HUES6 (cell line): ENCODE measurements around the gene PARP6.

Experiments
- H3K27ac ChIP-seq: 2 replicates; pipeline ENCODE4 v1.7.0; 2013; ENCODE audit warnings: low read depth, mild to moderate bottlenecking, low read length, inconsistent platforms
- H3K27me3 ChIP-seq: 2 replicates; pipeline ENCODE4 v1.6.1; 2013; ENCODE audit warnings: low read length; ENCODE audit not compliant: control insufficient read depth, insufficient read depth
- H3K36me3 ChIP-seq: 2 replicates; pipeline ENCODE4 v1.6.1; 2013; ENCODE audit warnings: low read length; ENCODE audit not compliant: control insufficient read depth, insufficient read depth
- H3K4me1 ChIP-seq: 2 replicates; pipeline ENCODE4 v1.6.1; 2013; ENCODE audit warnings: low read length; ENCODE audit not compliant: control insufficient read depth, insufficient read depth
- H3K4me3 ChIP-seq: 2 replicates; pipeline ENCODE4 v1.5.1; 2013; ENCODE audit warnings: low read depth, low read length
- H3K9ac ChIP-seq: one replicate; pipeline ENCODE4 v1.6.1; 2013; ENCODE audit warnings: mild to moderate bottlenecking, low read length
- H3K9me3 ChIP-seq: 2 replicates; pipeline ENCODE4 v1.6.1; 2013; ENCODE audit warnings: low read depth, low read length; ENCODE audit not compliant: control insufficient read depth, insufficient read depth

Gene PARP6

DNA sequence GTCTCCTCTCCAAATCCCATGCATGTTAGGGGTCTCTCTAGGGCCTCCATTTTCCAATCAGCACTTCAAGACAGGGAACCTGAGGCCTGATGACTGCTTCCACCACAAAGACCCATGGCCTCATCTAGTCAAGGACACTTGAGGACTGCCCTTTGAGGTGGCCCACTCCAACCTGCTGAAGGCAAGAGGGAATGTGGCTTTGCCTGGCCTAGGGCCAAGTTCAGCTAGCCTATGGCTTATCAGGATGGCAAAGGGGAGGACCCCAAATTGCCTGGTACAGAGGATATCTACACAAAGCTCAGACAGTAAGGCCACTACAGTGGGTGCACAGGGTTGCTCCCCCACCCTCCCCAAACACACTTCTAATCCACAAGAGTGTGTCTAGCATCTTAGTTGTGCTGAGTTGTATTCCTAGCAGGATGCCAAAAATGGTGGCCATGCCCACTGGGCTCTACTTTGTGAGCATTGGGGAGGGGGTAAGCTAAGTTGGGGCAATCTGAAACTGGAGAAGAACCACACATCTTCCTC lies 64.7 kb downstream of the PARP6 start:
- Histone ChIP-seq H3K36me3 (peaks cover 99% of the 10 kb centered on the region), H3K4me3 (no peak overlapping the region), H3K27me3 (no peaks in the 10 kb centered on the region), H3K9me3 (no peaks in the 10 kb centered on the region), H3K9ac (no peak overlapping the region), H3K27ac (no peak overlapping the region), H3K4me1 (no peaks in the 10 kb centered on the region)

DNA sequence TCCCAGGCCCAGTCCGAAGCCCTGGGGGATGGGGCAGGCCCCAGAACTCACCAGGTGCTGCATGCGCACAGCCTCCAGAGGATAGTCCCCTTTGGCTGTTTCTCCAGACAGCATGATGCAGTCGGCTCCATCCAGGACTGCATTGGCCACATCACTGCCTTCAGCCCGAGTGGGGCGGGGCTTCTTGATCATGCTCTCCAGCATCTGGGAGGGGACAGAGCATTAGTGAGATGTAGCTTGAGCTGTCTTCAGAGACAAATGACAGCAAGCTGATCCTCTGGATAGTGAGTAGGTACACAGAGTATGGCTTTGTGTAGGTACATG lies 65.7 kb downstream of the PARP6 start:
- Histone ChIP-seq H3K4me3 (no peak overlapping the region), H3K27me3 (no peaks in the 10 kb centered on the region), H3K9me3 (no peaks in the 10 kb centered on the region), H3K4me1 (no peaks in the 10 kb centered on the region), H3K27ac (no peak overlapping the region), H3K9ac (no peak overlapping the region), H3K36me3 (peaks cover 99% of the 10 kb centered on the region)

DNA sequence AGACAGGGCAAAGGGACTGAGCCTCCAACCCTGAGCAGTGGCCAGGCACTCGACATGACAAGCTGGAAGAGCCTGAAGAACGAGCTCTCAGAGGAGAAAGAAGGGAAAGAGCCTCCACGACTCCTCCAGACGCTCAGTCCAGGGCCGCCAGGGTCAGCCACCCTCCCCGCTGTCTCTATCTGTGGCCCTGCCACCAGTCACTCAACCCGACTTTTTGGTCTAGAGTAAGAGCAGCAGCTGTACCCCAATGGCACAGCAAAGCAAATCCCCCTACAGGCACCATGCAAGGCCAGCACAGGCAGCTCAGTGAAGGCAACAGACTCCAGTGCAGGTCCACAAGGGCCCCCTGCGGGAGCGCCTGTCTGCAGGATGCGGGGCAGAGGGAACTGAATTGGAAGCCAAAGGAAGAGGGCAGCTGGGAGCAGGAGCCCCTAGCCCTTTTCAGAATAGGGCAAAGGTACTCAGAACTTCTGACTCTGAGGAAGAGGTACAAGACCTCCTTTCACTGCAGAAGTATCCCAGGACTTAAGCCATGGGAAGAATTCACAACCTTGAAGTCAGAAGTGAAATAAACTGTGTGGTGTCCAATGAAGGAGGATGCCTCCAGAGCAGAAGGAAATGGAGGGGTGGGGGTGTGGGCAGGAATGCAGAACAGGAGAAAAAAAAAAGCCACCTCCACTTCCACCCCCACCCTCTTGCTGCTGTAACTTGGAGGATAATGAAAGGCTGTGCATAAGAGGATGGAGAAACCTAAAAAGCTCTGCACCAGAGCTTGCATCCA lies 66.3 kb downstream of the PARP6 start:
- no peak overlapping the region for H3K9ac ChIP-seq
- no peaks in the 10 kb centered on the region for H3K4me1 ChIP-seq
- no peaks in the 10 kb centered on the region for H3K9me3 ChIP-seq
- H3K27me3 ChIP-seq: no peaks in the 10 kb centered on the region
- no peak overlapping the region for H3K4me3 ChIP-seq
- H3K27ac ChIP-seq: no peak overlapping the region
- peaks cover 99% of the 10 kb centered on the region for H3K36me3 ChIP-seq

DNA sequence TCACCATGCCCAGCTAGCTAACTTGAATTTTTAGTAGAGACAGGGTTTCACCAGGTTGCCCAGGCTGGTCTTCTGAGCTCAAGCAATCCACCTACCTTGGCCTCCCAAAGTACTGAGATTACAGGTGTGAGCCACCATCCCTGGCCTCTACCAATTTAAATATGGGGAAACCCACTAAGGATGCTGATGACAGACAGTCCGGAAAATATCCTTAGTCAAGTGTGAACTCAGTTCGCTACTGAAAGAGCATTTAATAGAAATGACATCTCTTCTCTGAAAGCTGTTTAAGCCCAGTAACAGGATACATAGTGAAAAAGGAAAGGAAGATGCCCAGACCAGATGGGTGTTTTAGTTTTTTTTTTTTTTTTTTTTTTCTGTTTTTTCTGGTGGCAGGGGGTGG lies 67.1 kb downstream of the PARP6 start:
- Histone ChIP-seq H3K36me3 (peaks cover 99% of the 10 kb centered on the region), H3K4me1 (no peaks in the 10 kb centered on the region), H3K27ac (no peak overlapping the region), H3K4me3 (no peak overlapping the region), H3K9ac (no peak overlapping the region), H3K27me3 (no peaks in the 10 kb centered on the region), H3K9me3 (no peaks in the 10 kb centered on the region)

DNA sequence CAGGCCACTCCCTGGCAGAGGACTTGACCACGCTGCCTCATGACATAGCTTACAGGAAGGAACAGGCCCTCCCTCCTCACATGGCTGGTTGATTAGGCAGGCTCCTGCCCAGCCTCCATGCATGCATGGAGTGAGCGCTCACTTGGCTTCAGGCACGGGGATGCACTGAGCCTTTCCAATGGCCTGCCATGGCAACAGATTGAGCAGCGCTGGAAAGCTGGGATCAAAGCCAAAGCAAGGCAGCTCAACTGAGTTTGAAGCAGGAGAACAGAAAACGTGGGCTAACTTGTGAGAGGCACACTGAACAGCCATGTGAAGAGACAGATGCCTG lies 68.9 kb downstream of the PARP6 start:
- no peak overlapping the region for H3K4me3 ChIP-seq
- no peaks in the 10 kb centered on the region for H3K4me1 ChIP-seq
- no peak overlapping the region for H3K9ac ChIP-seq
- peaks cover 100% of the 10 kb centered on the region for H3K36me3 ChIP-seq
- H3K9me3 ChIP-seq: no peaks in the 10 kb centered on the region
- no peak overlapping the region for H3K27ac ChIP-seq
- no peaks in the 10 kb centered on the region for H3K27me3 ChIP-seq

DNA sequence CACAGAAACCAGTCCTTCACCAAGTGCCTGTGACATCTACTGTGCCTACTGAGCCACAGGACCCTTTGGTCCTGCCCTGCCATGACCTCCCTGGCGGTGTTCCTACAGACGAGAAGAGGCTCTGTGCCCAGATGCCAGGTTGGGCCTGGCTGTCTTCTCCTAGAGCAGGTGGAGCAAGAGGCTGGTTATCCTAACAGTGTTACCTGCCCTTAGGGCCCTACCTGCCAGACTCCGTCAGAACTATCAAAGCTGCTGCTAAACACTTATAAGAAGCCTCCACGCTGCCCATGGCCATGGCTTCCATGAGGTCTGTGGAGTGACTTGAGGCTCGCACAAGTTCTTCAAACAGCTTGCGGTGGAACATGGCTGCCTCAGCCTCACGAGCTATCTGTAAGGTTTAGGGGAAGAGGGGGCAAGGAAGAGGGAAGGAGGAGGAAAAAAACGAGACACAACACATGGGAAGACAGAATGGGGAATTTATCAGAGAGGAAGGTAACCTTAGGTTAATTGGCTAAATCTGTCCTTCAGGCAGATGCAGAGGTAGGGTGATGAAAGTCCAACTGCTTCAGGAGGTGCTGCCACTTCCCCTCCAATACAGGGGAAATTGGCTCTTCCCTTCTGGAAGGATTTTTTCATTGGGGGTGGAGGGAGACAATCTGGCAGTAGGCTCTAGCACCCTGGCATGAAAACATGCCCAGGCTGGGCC lies 69.4 kb downstream of the PARP6 start:
- H3K9me3 ChIP-seq: no peaks in the 10 kb centered on the region
- no peak overlapping the region for H3K4me3 ChIP-seq
- peaks cover 95% of the 10 kb centered on the region for H3K36me3 ChIP-seq
- no peaks in the 10 kb centered on the region for H3K27me3 ChIP-seq
- H3K4me1 ChIP-seq: no peaks in the 10 kb centered on the region
- H3K9ac ChIP-seq: no peak overlapping the region
- no peak overlapping the region for H3K27ac ChIP-seq

DNA sequence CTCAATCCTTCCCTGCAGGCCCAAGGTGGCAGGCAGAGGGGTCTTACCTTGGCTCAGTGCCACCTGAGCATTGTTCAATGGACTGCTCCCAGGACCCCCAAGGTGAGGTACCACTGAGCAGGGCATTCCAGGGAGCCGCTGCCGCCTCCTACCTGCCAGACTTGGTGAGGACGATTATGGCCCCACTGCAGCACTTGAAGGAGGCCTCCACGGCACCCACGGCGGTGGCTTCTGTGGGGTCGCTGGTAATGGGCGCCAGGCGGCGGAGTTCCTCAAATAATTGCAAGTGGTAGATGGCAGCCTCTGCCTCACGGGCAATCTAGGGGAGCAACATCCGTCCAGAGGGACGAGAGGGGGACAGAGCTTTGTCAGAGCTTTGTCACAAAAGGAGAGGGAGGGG lies 70.1 kb downstream of the PARP6 start:
- Histone ChIP-seq H3K9me3 (no peaks in the 10 kb centered on the region), H3K27me3 (peaks cover 2% of the 10 kb centered on the region), H3K36me3 (peaks cover 89% of the 10 kb centered on the region), H3K4me3 (no peak overlapping the region), H3K27ac (no peak overlapping the region), H3K9ac (no peak overlapping the region), H3K4me1 (no peaks in the 10 kb centered on the region)

DNA sequence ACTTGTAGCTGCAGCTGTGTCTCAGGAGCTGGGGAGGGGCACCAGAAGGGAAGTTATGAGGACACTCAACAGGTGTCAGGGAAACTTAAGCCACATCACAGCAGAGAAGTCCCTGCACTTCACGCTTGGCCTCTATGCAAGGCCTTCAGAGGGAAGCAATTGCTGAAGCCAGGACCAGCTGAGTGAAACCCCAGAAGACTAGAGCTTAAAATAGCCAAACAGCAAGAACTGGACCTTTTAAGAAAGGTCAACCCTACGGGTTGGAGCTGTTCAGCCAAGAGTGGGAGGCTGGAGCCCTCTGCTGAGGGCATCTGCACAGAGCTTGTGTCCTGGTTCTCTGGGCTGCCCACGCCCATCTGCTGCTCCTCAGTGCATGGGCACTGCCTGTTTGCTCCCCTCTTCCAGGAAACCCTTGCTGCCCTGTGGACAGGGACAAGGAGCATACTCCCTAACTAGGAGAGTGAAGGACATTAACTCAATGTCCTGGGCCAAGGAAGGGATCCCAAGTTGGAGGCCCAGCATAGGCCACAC lies 70.9 kb downstream of the PARP6 start:
- Histone ChIP-seq H3K9me3 (no peaks in the 10 kb centered on the region), H3K9ac (no peak overlapping the region), H3K4me1 (no peaks in the 10 kb centered on the region), H3K27me3 (peaks cover 10% of the 10 kb centered on the region), H3K27ac (no peak overlapping the region), H3K4me3 (no peak overlapping the region), H3K36me3 (peaks cover 80% of the 10 kb centered on the region)

DNA sequence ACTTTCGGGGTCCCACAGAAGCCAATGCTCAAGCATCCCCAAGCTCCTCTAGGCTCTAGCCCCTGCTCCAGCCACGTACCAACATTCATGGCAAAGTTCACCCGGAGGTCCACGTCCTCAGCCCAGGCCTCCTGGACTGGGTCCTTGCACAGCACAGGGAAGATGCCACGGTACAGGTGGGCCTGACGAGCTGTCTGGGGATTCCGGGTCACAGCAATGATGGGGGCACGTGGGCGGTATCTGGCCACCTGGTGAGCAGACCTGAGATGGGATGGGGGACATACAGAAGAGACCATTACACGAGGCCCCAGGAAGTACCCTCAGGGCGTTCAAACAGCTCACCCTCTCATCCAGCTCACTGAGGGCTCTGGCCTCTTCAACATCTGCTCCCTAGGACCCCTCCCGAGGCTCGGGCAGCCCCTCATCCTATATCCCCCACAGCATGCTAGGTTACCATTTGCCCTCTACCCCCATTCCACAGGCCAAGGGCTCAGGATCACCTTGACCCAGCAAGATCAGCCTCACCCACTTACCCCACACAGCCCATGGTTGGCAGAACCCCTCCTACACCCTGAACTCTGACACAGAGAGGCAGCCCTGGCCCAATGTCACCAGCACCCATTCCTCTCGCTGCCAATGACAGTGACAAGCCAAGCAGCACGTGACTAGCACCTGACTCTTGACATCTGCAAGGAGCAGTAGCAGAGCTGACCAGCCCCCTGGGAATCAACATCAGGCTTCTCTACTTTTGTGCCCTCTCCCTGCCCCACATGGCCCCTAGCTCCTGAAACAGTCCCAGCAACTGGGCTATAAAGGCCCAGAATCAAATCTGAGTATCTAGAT lies 71.7 kb downstream of the PARP6 start:
- Histone ChIP-seq H3K27me3 (peaks cover 18% of the 10 kb centered on the region), H3K4me3 (no peak overlapping the region), H3K9ac (no peak overlapping the region), H3K27ac (no peak overlapping the region), H3K9me3 (no peaks in the 10 kb centered on the region), H3K36me3 (peaks cover 72% of the 10 kb centered on the region), H3K4me1 (no peaks in the 10 kb centered on the region)

DNA sequence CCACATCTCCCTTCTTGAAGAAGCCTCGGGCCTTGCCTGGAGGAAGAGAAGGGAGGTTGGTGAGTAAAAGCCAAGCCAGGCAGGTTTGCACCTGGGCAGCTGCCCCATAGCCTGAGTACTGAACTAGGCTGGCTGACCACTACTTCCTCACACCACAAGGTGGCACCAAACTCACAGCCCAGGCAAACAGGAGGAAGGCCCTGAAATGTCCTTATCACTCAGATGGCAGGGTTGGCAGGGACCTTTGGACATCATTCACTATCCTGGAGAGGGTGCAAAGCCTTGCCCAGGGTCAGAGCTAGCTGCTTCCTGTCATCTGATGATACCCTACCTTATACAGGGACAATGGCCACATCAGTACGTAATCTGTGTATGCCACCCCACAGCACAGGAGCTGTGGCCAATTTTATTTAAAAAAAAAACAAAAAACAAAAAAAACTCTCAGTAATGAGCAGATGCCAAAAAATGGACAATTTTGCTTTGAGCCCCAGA lies 72.6 kb downstream of the PARP6 start:
- Histone ChIP-seq H3K36me3 (peaks cover 63% of the 10 kb centered on the region), H3K27me3 (peaks cover 18% of the 10 kb centered on the region), H3K27ac (no peak overlapping the region), H3K4me3 (no peak overlapping the region), H3K4me1 (peaks cover 6% of the 10 kb centered on the region; the same call in 1 of the 2 replicates), H3K9ac (no peak overlapping the region), H3K9me3 (no peaks in the 10 kb centered on the region)
